Amniotic epithelial cell (primary cell): ENCODE results near the gene DOC2B.
"Not testable (repeated sequence)": the region's sequence is repeated elsewhere in the genome, so short reads cannot be mapped to it uniquely, and the experiment has no call there.

Experiments used
- DNase-seq: peaks from one replicate; pipeline ENCODE4 v3.0.0-alpha.2; 2010; ENCODE audit warnings: low read depth

The DOC2B gene

GRCh38 chr17:181245-182049 is at the start of gene DOC2B:
DOC2B (minus strand) TSS chr17:181650; CDS start chr17:181479, 171 bp downstream.
- peak; percentile 35 for DNase-seq

GRCh38 chr17:230395-230770 is 48.9 kb upstream of the DOC2B start:
- no peak for DNase-seq

- no peak for DNase-seq
Observed at GRCh38 chr17:229709-230394, 48.4 kb upstream of the DOC2B start.

GRCh38 chr17:228951-229708 is 47.7 kb upstream of the DOC2B start:
- no peak for DNase-seq

GRCh38 chr17:227946-228615 is 46.6 kb upstream of the DOC2B start:
- no peak for DNase-seq

- DNase-seq: no peak
Observed at GRCh38 chr17:227078-227945, 45.9 kb upstream of the DOC2B start.

- no peak for DNase-seq
Observed at GRCh38 chr17:226108-227077, 44.9 kb upstream of the DOC2B start.

- no peak for DNase-seq
Observed at GRCh38 chr17:225551-225950, 44.1 kb upstream of the DOC2B start.

GRCh38 chr17:224576-224975 is 43.1 kb upstream of the DOC2B start:
- DNase-seq: not testable (repeated sequence)

- DNase-seq: no peak
Observed at GRCh38 chr17:223723-224471, 42.4 kb upstream of the DOC2B start.

- no peak for DNase-seq
Observed at GRCh38 chr17:222172-222571, 40.7 kb upstream of the DOC2B start.

- DNase-seq: no peak
Observed at GRCh38 chr17:219696-220095, 38.2 kb upstream of the DOC2B start.

- DNase-seq: no peak
Observed at GRCh38 chr17:218432-219110, 37.1 kb upstream of the DOC2B start.

GRCh38 chr17:216625-217024 is 35.2 kb upstream of the DOC2B start:
- no peak for DNase-seq

GRCh38 chr17:215563-216478 is 34.4 kb upstream of the DOC2B start:
- DNase-seq: not testable (repeated sequence)

- no peak for DNase-seq
Observed at GRCh38 chr17:214881-215331, 33.5 kb upstream of the DOC2B start.

- no peak for DNase-seq
Observed at GRCh38 chr17:213286-214105, 32.0 kb upstream of the DOC2B start.
